HEK293T (cell line): ENCODE data around the gene PRPF39.

ENCODE experiments used
- CTCF ChIA-PET: fragments of 350-600 bp; formaldehyde crosslinking; extraction: SDS; loops from one replicate; lab custom pipeline; 2021; ENCODE audit warnings: antibody characterized with exemption, inconsistent platforms; lab: Yijun Ruan, JAX
- POLR2A ChIA-PET: fragments of 350-600 bp; formaldehyde crosslinking; extraction: SDS; loops from one replicate; lab custom pipeline; 2020; ENCODE audit warnings: antibody characterized with exemption, inconsistent platforms; lab: Yijun Ruan, JAX
- DNase-seq: peaks from one replicate; pipeline ENCODE4 v3.0.0; 2012; ENCODE audit warnings: mixed read lengths; ENCODE audit errors: extremely low spot score
- ARNT ChIP-seq: fragments of 450-650 bp; IDR thresholded peaks from 2 replicates; pipeline ENCODE4 v1.6.1; 2017; ENCODE audit warnings: mild to moderate bottlenecking
- BHLHE40 ChIP-seq: fragments of 450-650 bp; IDR thresholded peaks from 2 replicates; pipeline ENCODE4 v1.6.1; 2016; ENCODE audit warnings: mild to moderate bottlenecking, moderate library complexity, borderline replicate concordance
- CTBP1 ChIP-seq: fragments of 450-650 bp; IDR thresholded peaks from 2 replicates; pipeline ENCODE4 v1.6.1; 2016; ENCODE audit warnings: borderline replicate concordance
- ELF4 ChIP-seq: fragments of 450-650 bp; IDR thresholded peaks from 2 replicates; pipeline ENCODE4 v1.6.1; 2017; ENCODE audit warnings: antibody characterized with exemption
- FOXA1 ChIP-seq: fragments of 450-650 bp; IDR thresholded peaks from 2 replicates; pipeline ENCODE4 v1.6.1; 2016; ENCODE audit warnings: mild to moderate bottlenecking
- FOXK2 ChIP-seq: fragments of 450-650 bp; IDR thresholded peaks from 2 replicates; pipeline ENCODE4 v1.6.1; 2016; ENCODE audit warnings: mild to moderate bottlenecking
- FOXM1 ChIP-seq: fragments of 450-650 bp; IDR thresholded peaks from 2 replicates; pipeline ENCODE4 v1.6.1; 2017; ENCODE audit warnings: mild to moderate bottlenecking, borderline replicate concordance
- HDGF ChIP-seq: fragments of 450-650 bp; IDR thresholded peaks from 2 replicates; pipeline ENCODE4 v1.6.1; 2017; ENCODE audit warnings: antibody characterized with exemption, borderline replicate concordance
- L3MBTL2 ChIP-seq: fragments of 450-650 bp; conservative IDR thresholded peaks from 2 replicates; pipeline ENCODE4 v1.6.1; 2016; ENCODE audit warnings: mild to moderate bottlenecking
- LEF1 ChIP-seq: fragments of 450-650 bp; IDR thresholded peaks from 2 replicates; pipeline ENCODE4 v1.6.1; 2017; ENCODE audit warnings: mild to moderate bottlenecking, borderline replicate concordance
- NFRKB ChIP-seq: fragments of 450-650 bp; IDR thresholded peaks from 2 replicates; pipeline ENCODE4 v1.6.1; 2016; ENCODE audit warnings: mild to moderate bottlenecking, moderate library complexity
- PKNOX1 ChIP-seq: fragments of 450-650 bp; IDR thresholded peaks from 2 replicates; pipeline ENCODE4 v1.6.1; 2016
- SP1 ChIP-seq: fragments of 450-650 bp; IDR thresholded peaks from 2 replicates; pipeline ENCODE4 v1.6.1; 2017
- SUZ12 ChIP-seq: fragments of 450-650 bp; IDR thresholded peaks from 2 replicates; pipeline ENCODE4 v1.6.1; 2016; ENCODE audit warnings: mild to moderate bottlenecking
- TARDBP ChIP-seq: fragments of 450-650 bp; IDR thresholded peaks from 2 replicates; pipeline ENCODE4 v1.6.1; 2016
- ZNF384 ChIP-seq: fragments of 450-650 bp; IDR thresholded peaks from 2 replicates; pipeline ENCODE4 v1.6.1; 2016

Gene PRPF39

GRCh38 chr14:45083976-45084722, at the start of gene PRPF39:
TSS of gene PRPF39 (plus strand) at chr14:45084116. CDS start at chr14:45095240, 11,124 bp downstream.
- TF ChIP-seq NFRKB (no peak), L3MBTL2 (peak; percentile 60; the same call in 1 of the 2 replicates)
- POLR2A ChIA-PET = interaction anchor here (1.0 to 3.1 kb wide), 8 partner anchors 8 to 171 kb away, joined by 3 to 21 read pairs (median 5); partner anchors contain the start of genes FANCM, FKBP3, KLHL28 and TOGARAM1
- CTCF ChIA-PET = no interaction called here
- DNase-seq = peak; percentile 98

GRCh38 chr14:45034730-45035129, 49.2 kb upstream of the PRPF39 start:
- TF ChIP-seq ZNF384 (no peak), FOXM1 (no peak), PKNOX1 (no peak), HDGF (no peak), LEF1 (no peak), SP1 (no peak), ELF4 (no peak), BHLHE40 (no peak), NFRKB (no peak), SUZ12 (no peak), L3MBTL2 (no peak), ARNT (no peak)
- ChIA-PET CTCF (no interaction called here), POLR2A (no interaction called here)
- DNase-seq = no peak

- DNase-seq = no peak
- CTCF ChIA-PET = no interaction called here
- POLR2A ChIA-PET = no interaction called here
- TF ChIP-seq L3MBTL2 = no peak
- no peak for TF ChIP-seq ELF4
- no peak for TF ChIP-seq LEF1
- no peak for TF ChIP-seq CTBP1
- no peak for TF ChIP-seq FOXA1
- no peak for TF ChIP-seq ZNF384
- TF ChIP-seq ARNT = no peak
- TF ChIP-seq BHLHE40 = no peak
Measured at GRCh38 chr14:45038256-45038655, 45.7 kb upstream of the PRPF39 start.

- no peak for TF ChIP-seq FOXM1
- ChIA-PET POLR2A (no interaction called here), CTCF (no interaction called here)
- no peak for DNase-seq
Measured at GRCh38 chr14:45038865-45039264, 45.1 kb upstream of the PRPF39 start.

GRCh38 chr14:45039390-45039789, 44.5 kb upstream of the PRPF39 start:
- ChIA-PET POLR2A (no interaction called here), CTCF (no interaction called here)
- no peak for DNase-seq
- no peak for TF ChIP-seq PKNOX1
- TF ChIP-seq CTBP1 = no peak
- no peak for TF ChIP-seq FOXA1
- no peak for TF ChIP-seq BHLHE40
- TF ChIP-seq FOXK2 = no peak
- no peak for TF ChIP-seq SUZ12
- TF ChIP-seq HDGF = no peak

GRCh38 chr14:45041641-45042040, 42.3 kb upstream of the PRPF39 start:
- ChIA-PET CTCF (interaction anchor here (0.6 kb wide), 1 partner anchor 205 kb away, joined by 4 read pairs; no protein-coding TSS in a partner anchor), POLR2A (no interaction called here)

More at GRCh38 chr14:45041641-45042040, 42.3 kb upstream of the PRPF39 start:
- TF ChIP-seq ELF4 (no peak), LEF1 (no peak), L3MBTL2 (no peak), TARDBP (no peak), FOXA1 (no peak), BHLHE40 (no peak), ZNF384 (no peak), SP1 (no peak), CTBP1 (no peak), FOXM1 (no peak), PKNOX1 (no peak), ARNT (no peak), NFRKB (no peak), HDGF (no peak), FOXK2 (no peak), SUZ12 (no peak)
- no peak for DNase-seq
